Activated T-helper 1 cell treated with anti-CD3 and anti-CD28 coated beads, Interleukin-12 subunit alpha, Interleukin-12 subunit beta, Interleukin-2, Interleukin-4 antibody, amounts not matched to agents 30 ng/mL and 10 ng/mL and 1 ng/mL, durations not matched to agents 14 hours and 24 hours and 36 hours (primary cell): Measurements from ENCODE around the gene SPAG4. TPM values are rescaled to one million over a fixed set of nuclear protein-coding genes. Genes with fewer than 3 reads are reported as not detected.

Source experiments
- DNase-seq: peaks from one replicate; pipeline ENCODE4 v3.0.0; 2021; ENCODE audit warnings: low spot score
- H3K27ac Mint-ChIP-seq: one replicate; pipeline ENCODE4 v1.8.0; 2021; ENCODE audit warnings: mild to moderate bottlenecking, mixed read lengths
- H3K27me3 Mint-ChIP-seq: one replicate; pipeline ENCODE4 v1.8.0; 2022; ENCODE audit warnings: mild to moderate bottlenecking, moderate library complexity, mixed read lengths; ENCODE audit not compliant: insufficient read depth
- H3K36me3 Mint-ChIP-seq: one replicate; pipeline ENCODE4 v1.8.0; 2021; ENCODE audit warnings: low read depth, mixed read lengths
- H3K4me1 Mint-ChIP-seq: one replicate; pipeline ENCODE4 v1.8.0; 2021; ENCODE audit warnings: low read depth, mixed read lengths
- H3K4me3 Mint-ChIP-seq: one replicate; pipeline ENCODE4 v1.8.0; 2021; ENCODE audit warnings: mild to moderate bottlenecking, moderate library complexity, mixed read lengths
- H3K9me3 Mint-ChIP-seq: one replicate; pipeline ENCODE4 v1.8.0; 2021; ENCODE audit warnings: mixed read lengths
- intact Hi-C: fragments of 100-400 bp; cut with micrococcal nuclease; formaldehyde crosslinking; loops from one replicate; pipeline ENCODE4 v1.15.1; 2024
- total RNA-seq: library from RNA; stranded (reverse); gene quantifications from 2 replicates; pipeline ENCODE4 v1.2.3, GENCODE V29; 2022

The SPAG4 gene
- total RNA-seq, 1 donor from 2014 or later, result 5.1 TPM

- Mint-ChIP-seq H3K9me3 (no peaks in the 10 kb centered on the region), H3K4me1 (no peaks in the 10 kb centered on the region), H3K27me3 (peaks cover 30% of the 10 kb centered on the region), H3K36me3 (no peaks in the 10 kb centered on the region), H3K4me3 (no peak overlapping the region), H3K27ac (no peak overlapping the region)
- intact Hi-C loops, result loop anchor here (5.0 kb wide), 3 partner anchors 59 to 141 kb away; partner anchors contain the start of genes CPNE1, ERGIC3 and RBM12
- no peak for DNase-seq
These were observed 12.7 kb upstream of the SPAG4 start for GRCh38 chr20:35602851-35603495.

GRCh38 chr20:35603695-35604448 is 11.8 kb upstream of the SPAG4 start:
- H3K4me1 Mint-ChIP-seq, result no peaks in the 10 kb centered on the region
- H3K27me3 Mint-ChIP-seq, result peaks cover 30% of the 10 kb centered on the region
- H3K36me3 Mint-ChIP-seq, result no peaks in the 10 kb centered on the region
- H3K27ac Mint-ChIP-seq, result no peak overlapping the region
- no peaks in the 10 kb centered on the region for H3K9me3 Mint-ChIP-seq
- intact Hi-C loops, result loop anchor here (5.0 kb wide), 3 partner anchors 58 to 142 kb away; partner anchors contain the start of genes CPNE1, ERGIC3 and RBM12
- no peak for DNase-seq
- H3K4me3 Mint-ChIP-seq, result no peak overlapping the region

GRCh38 chr20:35604449-35604747 is 11.2 kb upstream of the SPAG4 start:
- H3K27me3 Mint-ChIP-seq, result peaks cover 26% of the 10 kb centered on the region
- H3K4me3 Mint-ChIP-seq, result no peak overlapping the region
- no peaks in the 10 kb centered on the region for H3K36me3 Mint-ChIP-seq
- H3K9me3 Mint-ChIP-seq, result no peaks in the 10 kb centered on the region
- DNase-seq, result no peak
- intact Hi-C loops, result loop anchor here (5.0 kb wide), 3 partner anchors 58 to 142 kb away; partner anchors contain the start of genes CPNE1, ERGIC3 and RBM12
- H3K27ac Mint-ChIP-seq, result no peak overlapping the region
- no peaks in the 10 kb centered on the region for H3K4me1 Mint-ChIP-seq

DNA sequence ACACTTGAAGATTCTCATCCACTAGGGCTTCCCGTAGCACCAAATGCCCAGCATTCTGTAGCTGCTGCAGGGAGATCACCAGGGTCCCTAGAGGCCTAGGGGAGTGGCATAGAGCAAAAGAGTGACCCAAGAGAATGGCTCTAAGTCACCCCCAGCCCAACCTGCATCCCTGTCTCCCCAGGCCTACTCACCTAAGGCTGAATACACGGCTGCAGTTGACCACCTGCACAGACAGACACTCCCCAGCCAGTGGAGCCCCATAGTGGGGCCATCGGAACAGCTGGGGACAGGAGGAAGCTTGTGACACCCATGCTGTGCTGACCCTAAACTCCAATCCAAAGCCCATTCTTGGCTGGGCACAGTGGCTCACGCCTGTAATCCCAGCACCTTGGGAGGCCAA is 9.5 kb upstream of the SPAG4 start:
- DNase-seq, result no peak
- no peaks in the 10 kb centered on the region for H3K9me3 Mint-ChIP-seq
- H3K36me3 Mint-ChIP-seq, result no peaks in the 10 kb centered on the region
- H3K27ac Mint-ChIP-seq, result no peak overlapping the region
- intact Hi-C loops, result no loop called here
- no peaks in the 10 kb centered on the region for H3K4me1 Mint-ChIP-seq
- H3K27me3 Mint-ChIP-seq, result peaks cover 11% of the 10 kb centered on the region
- no peak overlapping the region for H3K4me3 Mint-ChIP-seq

DNA sequence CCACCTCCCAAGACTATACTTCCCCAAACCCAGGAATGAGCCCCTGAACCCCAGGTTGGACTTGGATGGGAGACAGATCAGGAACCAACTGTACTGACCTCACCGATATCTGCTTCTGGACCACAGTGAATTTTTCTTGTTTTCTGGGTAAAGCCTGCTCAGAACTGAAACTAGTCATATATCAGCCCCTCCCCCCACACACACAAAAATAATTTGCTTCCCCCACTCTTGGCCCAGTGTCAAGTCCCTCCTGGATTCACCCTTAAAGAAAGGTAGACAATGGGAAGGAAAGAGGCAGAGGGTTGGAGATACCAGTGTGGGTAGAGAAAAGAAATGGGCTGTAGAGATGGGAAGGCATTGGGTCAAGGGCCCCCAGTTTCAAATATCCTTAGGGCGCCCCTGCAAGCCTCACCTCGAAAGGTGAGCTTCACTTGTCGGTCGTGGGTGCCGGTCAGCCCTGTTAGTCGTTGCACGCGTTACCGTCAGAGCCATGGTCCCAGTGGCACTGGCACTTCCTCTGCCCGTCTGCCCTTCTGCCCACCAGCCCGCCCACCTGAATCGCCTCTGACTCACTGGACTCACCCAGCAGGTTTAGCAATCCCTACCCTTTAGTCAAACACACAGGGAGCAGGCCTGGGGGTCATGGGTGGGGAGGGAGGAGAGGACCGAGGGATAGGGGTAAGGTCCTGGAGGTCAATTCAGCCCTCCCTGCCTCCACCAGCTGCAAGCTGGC is 8.5 kb upstream of the SPAG4 start:
- H3K4me1 Mint-ChIP-seq, result no peaks in the 10 kb centered on the region
- intact Hi-C loops, result no loop called here
- H3K36me3 Mint-ChIP-seq, result no peaks in the 10 kb centered on the region
- no peak overlapping the region for H3K27ac Mint-ChIP-seq
- H3K9me3 Mint-ChIP-seq, result no peaks in the 10 kb centered on the region
- DNase-seq, result no peak
- no peak overlapping the region for H3K4me3 Mint-ChIP-seq
- peaks cover 10% of the 10 kb centered on the region for H3K27me3 Mint-ChIP-seq

DNA sequence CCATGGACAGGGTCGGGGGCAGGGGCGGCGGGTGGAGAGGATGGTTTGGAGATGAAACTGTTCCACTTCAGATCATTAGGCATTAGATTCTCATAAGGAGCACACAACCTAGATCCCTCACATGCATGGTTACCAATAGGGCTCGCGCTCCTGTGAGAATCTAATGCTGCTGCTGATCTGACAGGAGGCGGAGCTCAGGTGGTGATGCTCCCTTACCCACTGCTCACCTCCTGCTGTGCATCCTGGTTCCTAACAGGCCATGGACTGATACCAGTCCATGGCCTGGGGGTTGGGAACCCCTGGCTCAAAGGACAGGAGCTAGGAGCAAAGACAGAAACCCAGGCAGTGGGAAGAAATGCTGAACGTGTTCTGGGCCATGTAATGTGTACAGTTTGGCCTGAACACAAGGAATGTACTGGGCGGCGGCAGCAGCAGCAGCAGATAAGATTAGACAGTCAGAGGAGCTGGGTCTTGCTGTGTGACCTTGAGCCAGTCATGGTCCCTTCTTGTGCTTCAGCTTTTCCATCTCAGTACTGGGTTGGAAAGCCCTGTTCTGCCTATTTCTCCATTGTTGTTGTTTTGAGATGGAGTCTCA is 4.7 kb upstream of the SPAG4 start:
- Mint-ChIP-seq H3K9me3 (no peaks in the 10 kb centered on the region), H3K27me3 (no peaks in the 10 kb centered on the region), H3K4me3 (no peak overlapping the region), H3K4me1 (peaks cover 4% of the 10 kb centered on the region), H3K36me3 (no peaks in the 10 kb centered on the region), H3K27ac (no peak overlapping the region)
- intact Hi-C loops, result no loop called here
- no peak for DNase-seq

GRCh38 chr20:35611482-35611881 is 4.1 kb upstream of the SPAG4 start:
- DNase-seq, result no peak
- Mint-ChIP-seq H3K9me3 (no peaks in the 10 kb centered on the region), H3K27me3 (no peaks in the 10 kb centered on the region), H3K4me1 (peaks cover 4% of the 10 kb centered on the region), H3K36me3 (no peaks in the 10 kb centered on the region), H3K4me3 (no peak overlapping the region), H3K27ac (no peak overlapping the region)
- intact Hi-C loops, result no loop called here

- no peaks in the 10 kb centered on the region for H3K27me3 Mint-ChIP-seq
- intact Hi-C loops, result loop anchor here (1.0 to 5.0 kb wide), 10 partner anchors 15 to 851 kb away; partner anchors contain the start of genes CEP250, EIF6, NFS1 and RBM39
- H3K27ac Mint-ChIP-seq, result peak overlapping the region; percentile 89
- no peaks in the 10 kb centered on the region for H3K9me3 Mint-ChIP-seq
- peaks cover 27% of the 10 kb centered on the region for H3K4me1 Mint-ChIP-seq
- peaks cover 3% of the 10 kb centered on the region for H3K36me3 Mint-ChIP-seq
- peak overlapping the region; percentile 88 for H3K4me3 Mint-ChIP-seq
- peak; percentile 97 for DNase-seq
These were observed 1.1 kb downstream of the SPAG4 start for GRCh38 chr20:35616465-35617396.

DNA sequence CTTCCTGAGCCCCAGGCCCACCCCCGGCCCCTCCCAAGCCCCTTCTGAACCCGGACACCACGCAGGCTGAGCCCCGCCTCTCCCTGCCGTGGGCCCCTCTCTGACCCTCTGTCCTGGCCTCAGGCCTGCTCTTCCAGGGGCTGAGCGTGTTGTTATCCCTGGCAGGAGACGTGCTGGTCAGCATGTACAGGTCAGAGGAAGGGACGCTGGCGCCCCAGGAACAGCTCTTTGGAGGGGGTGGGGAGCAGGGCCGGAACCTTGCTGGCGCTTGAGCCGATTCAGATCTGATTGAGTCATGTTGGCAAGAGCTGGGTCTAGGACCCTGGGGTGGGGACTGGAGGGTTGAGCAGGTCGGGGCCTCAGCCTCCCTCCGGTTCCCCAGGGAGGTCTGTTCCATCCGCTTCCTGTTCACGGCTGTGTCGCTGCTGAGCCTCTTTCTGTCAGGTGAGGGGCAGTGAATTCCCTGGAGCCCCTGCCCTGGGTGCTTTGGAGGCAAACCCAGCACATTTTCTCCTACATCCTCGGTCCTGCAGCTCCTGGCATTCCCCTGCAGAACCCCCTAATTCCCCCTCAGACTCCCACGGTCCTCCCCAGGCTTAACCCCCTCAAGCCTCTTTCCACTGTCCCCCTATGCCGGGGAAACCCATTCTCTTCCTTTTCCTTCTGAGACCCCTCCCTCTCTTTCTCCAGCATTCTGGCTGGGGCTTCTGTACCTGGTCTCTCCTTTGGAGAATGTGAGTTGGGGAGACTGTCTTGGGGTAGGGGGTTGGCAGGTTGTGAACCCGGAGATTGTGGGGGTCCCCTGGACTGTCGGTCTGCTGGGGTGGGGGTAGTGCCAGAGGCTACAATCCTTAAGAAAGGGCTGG is 2.0 kb downstream of the SPAG4 start:
- Mint-ChIP-seq H3K9me3 (no peaks in the 10 kb centered on the region), H3K36me3 (peaks cover 3% of the 10 kb centered on the region), H3K27me3 (no peaks in the 10 kb centered on the region), H3K4me3 (peak overlapping the region; percentile 88), H3K4me1 (peaks cover 27% of the 10 kb centered on the region), H3K27ac (peak overlapping the region; percentile 76)
- intact Hi-C loops, result loop anchor here (2.0 to 5.0 kb wide), 2 partner anchors 155 to 850 kb away; partner anchors contain the start of gene PHF20
- peak; percentile 25 for DNase-seq

- H3K9me3 Mint-ChIP-seq, result no peaks in the 10 kb centered on the region
- no peak for DNase-seq
- H3K36me3 Mint-ChIP-seq, result peaks cover 3% of the 10 kb centered on the region
- peak overlapping the region; percentile 83 for H3K27ac Mint-ChIP-seq
- no peaks in the 10 kb centered on the region for H3K27me3 Mint-ChIP-seq
- intact Hi-C loops, result loop anchor here (1.0 to 5.0 kb wide), 5 partner anchors 42 to 849 kb away; partner anchors contain the start of genes CPNE1, PHF20 and RBM12
- peak overlapping the region; percentile 88 for H3K4me3 Mint-ChIP-seq
- H3K4me1 Mint-ChIP-seq, result peaks cover 27% of the 10 kb centered on the region
These were observed 2.9 kb downstream of the SPAG4 start for GRCh38 chr20:35618263-35619131.
